Fibroblast of the aortic adventitia (primary cell): ENCODE results near the gene TMEM273. TPM values are rescaled to one million over a fixed set of nuclear protein-coding genes. Genes with fewer than 3 reads are reported as not detected.

Experiments
- DNase-seq: peaks from one replicate; pipeline ENCODE4 v3.0.0-alpha.2; 2010; ENCODE audit warnings: low read depth
- H3K4me3 ChIP-seq: 2 replicates; pipeline ENCODE4 v1.5.1; 2011; ENCODE audit warnings: low read depth, mild to moderate bottlenecking, control low read depth, low read length, moderate library complexity
- total RNA-seq: library from RNA; depleted of rRNA; stranded (reverse); fragments of >200 nt; gene quantifications from 2 replicates; pipeline ENCODE4 v1.2.3, GENCODE V29; 2012; ENCODE audit warnings: low replicate concordance
- TF ChIP-seq, protein P1 (sequence below): IDR thresholded peaks from 2 replicates; pipeline ENCODE4 v1.5.1; 2011; ENCODE audit warnings: mild to moderate bottlenecking, low read length, control low read depth, inconsistent platforms; ENCODE audit not compliant: insufficient read depth

TMEM273 gene
- total RNA-seq, 1 donor, result not detected

DNA sequence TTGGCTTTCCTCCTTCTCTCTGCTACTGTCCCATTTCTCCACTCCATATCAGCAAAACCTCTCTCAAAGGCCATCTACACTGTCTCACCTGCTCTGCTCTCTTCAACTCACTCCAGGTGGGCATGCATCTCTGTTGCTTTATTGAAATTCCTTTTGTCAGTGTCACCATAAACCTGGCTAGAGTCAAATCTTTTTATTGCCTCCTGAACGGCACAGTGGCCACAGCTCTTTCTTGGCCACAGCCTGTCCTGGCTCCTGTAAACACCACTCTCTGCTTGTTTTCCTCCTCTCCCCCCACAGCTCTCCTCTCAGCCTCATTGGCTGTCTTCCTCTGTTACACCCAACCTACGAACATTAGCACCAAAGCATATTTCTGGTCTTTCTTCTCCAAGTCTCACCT lies 31.1 kb upstream of the TMEM273 start:
- TF ChIP-seq, protein P1, sequence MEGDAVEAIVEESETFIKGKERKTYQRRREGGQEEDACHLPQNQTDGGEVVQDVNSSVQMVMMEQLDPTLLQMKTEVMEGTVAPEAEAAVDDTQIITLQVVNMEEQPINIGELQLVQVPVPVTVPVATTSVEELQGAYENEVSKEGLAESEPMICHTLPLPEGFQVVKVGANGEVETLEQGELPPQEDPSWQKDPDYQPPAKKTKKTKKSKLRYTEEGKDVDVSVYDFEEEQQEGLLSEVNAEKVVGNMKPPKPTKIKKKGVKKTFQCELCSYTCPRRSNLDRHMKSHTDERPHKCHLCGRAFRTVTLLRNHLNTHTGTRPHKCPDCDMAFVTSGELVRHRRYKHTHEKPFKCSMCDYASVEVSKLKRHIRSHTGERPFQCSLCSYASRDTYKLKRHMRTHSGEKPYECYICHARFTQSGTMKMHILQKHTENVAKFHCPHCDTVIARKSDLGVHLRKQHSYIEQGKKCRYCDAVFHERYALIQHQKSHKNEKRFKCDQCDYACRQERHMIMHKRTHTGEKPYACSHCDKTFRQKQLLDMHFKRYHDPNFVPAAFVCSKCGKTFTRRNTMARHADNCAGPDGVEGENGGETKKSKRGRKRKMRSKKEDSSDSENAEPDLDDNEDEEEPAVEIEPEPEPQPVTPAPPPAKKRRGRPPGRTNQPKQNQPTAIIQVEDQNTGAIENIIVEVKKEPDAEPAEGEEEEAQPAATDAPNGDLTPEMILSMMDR, result no peak
- H3K4me3 ChIP-seq, result no peak overlapping the region

DNA sequence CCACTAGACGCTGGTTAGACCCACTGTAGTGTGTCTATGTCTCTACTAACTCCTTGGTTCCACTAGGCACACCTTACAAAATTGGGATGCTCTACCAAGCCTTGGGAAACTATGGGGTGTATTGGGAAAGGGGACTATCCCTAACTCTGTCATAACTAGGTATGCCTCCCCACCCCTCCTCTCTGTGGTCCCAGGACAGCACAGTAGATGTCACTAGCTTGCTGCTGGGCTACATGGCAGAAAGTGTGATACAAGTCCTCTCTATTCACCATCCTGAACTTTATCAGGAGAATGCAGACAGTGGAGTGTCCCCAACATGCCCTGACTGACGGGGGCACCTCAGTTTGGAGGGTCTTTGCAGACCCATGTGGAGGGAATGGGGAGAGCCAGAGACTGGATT lies 30.3 kb upstream of the TMEM273 start:
- TF ChIP-seq, protein P1, result no peak

More for the DNA sequence above, 31.1 kb upstream of the TMEM273 start:
- DNase-seq, result no peak

DNA sequence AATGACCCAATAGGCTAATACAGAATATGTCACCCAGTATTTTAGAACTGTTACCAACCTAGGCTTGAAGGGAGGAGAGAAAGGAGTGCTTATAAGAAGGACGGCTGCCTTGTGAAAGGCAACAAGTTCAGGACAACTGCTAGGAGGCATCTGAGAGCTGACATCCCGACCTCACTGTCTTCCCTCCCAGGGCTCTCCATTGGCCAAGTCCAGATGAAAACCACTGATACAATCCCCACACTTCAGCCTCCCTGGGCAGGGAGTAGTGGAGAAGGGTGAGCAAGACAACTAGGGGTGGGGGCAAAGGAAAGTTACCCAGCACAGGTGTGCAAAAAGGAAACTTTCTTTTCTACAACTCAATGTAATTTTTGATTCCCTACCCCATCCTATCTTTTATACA lies 29.5 kb upstream of the TMEM273 start:
- H3K4me3 ChIP-seq, result no peak overlapping the region
- TF ChIP-seq, protein P1, result no peak
- no peak for DNase-seq

More for the DNA sequence above, 30.3 kb upstream of the TMEM273 start:
- no peak overlapping the region for H3K4me3 ChIP-seq
- no peak for DNase-seq

DNA sequence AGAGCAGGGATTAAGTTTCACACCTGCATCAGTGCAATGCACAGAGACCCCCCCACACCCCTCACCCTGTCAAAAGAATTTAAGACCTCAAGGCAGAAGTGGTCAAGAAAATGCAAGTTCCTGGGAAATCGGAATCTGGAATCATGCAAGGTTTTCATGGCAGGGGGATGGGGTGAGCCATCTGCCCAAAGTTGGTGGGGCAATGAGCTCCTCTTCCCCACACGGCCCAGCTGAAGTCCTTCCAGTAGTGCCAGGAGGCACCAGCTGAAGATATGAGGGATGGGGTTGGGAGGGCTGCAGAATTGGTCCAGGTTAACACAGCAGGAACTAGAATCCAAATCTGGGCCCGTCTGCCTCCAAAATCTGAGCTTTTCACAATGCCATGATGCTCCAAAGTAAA lies 25.0 kb upstream of the TMEM273 start:
- no peak for DNase-seq
- TF ChIP-seq, protein P1, result no peak

DNA sequence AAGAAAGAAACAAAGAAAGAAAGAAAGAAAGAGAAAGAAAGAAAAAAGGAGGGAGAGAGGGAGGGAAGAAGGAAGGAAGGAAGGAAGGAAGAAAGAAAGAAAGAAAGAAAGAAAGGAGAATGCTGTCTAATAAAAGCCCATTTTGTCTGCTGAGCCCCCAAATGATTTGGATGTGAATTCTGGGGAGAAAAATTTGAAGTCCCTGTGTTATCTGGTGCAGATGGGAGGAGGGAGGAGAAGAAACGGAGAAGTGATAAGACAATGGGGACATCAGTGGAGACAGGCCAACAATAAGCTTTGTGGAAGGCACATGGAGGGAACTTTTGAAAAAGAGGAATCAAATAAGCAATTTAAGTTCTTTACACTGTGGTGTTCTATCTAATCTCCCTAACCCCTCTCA lies 24.6 kb upstream of the TMEM273 start:
- DNase-seq, result no peak
- TF ChIP-seq, protein P1, result no peak
- H3K4me3 ChIP-seq, result no peak overlapping the region

More for the DNA sequence above, 25.0 kb upstream of the TMEM273 start:
- H3K4me3 ChIP-seq, result no peak overlapping the region

DNA sequence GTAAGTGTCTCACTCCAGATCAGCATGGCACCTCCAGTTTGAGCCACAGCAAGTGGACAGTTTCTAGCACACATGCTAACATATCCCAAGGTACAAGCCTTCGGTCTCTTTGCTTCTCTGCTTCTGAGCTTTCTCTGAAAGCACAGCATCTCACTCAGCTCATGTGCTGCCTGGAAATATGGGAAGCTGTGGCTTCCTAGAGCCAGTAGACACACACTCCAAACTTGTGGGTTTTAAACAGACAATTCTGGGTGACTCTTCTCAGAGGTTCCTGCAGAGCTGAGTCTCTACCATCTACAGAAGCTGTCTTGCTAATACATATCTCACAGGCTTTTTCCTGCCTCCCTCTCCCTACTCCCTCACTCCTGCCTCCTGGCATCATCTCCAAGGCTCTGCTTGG lies 23.9 kb upstream of the TMEM273 start:
- H3K4me3 ChIP-seq, result no peak overlapping the region
- no peak for DNase-seq
- TF ChIP-seq, protein P1, result no peak

DNA sequence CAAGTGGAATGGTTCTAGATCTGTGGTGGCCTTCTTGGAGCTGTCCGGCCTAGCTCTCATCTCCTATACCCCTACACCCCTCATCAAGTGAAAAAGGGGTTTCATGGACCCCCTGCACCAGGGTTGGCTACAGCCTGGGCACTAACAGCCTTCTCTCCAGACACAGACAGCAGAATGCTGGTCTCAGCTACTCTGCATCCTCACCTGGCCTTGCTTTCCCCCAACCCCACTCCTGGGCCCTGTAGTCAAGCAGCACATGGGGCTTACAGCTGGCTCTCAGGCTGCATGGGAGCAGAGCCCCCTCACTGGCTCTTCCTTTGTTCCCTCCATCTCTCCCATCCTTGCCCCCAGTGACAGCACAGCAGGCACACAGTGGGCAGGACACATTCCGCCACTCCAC lies 20.8 kb upstream of the TMEM273 start:
- no peak overlapping the region for H3K4me3 ChIP-seq
- no peak for DNase-seq
- TF ChIP-seq, protein P1, result no peak
